Mammary microvascular endothelial cell (primary cell): ENCODE results near the gene TBCC. TPM values are rescaled to one million over a fixed set of nuclear protein-coding genes. Genes with fewer than 3 reads are reported as not detected.

ENCODE experiments used
- total RNA-seq: library from RNA; depleted of rRNA; stranded (reverse); fragments of >200 nt; gene quantifications from 2 replicates; pipeline ENCODE4 v1.2.3, GENCODE V29; 2015

Gene TBCC, protein sequence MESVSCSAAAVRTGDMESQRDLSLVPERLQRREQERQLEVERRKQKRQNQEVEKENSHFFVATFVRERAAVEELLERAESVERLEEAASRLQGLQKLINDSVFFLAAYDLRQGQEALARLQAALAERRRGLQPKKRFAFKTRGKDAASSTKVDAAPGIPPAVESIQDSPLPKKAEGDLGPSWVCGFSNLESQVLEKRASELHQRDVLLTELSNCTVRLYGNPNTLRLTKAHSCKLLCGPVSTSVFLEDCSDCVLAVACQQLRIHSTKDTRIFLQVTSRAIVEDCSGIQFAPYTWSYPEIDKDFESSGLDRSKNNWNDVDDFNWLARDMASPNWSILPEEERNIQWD
- total RNA-seq = 37.3 and 42.6 TPM in 2 replicates

DNA sequence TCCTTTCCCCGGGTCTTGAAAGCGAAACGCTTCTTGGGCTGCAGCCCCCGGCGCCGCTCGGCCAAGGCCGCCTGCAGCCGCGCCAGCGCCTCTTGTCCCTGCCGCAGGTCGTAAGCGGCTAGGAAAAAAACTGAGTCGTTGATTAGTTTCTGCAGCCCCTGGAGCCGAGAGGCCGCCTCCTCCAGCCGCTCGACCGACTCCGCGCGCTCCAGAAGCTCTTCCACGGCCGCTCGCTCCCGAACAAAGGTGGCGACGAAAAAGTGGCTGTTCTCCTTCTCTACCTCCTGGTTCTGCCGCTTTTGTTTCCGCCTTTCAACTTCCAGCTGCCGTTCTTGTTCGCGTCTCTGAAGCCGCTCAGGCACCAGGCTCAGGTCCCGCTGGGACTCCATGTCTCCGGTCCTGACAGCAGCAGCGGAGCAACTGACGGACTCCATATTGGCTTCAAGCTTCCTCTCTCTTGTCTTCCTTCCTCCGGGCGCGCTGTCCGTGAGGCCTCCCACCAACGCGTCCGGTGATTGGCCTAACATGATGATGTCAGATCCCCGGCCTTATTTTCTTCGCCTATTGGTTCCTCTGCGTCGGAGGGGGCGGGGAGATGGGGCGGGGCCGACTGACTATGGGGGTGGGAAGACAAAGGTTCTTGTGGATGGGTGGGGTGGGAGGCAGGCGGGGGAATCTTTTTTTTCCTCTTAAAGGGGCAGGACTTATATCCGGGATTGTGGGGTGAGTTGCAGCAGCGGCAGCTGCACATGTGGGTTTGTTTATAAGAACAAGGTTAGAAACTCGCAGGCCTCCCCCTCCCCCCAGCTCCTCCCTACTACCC is at the start of gene TBCC:
Gene TBCC, minus strand, starts transcription at position 464 of the 823 bp plus-strand sequence. Its CDS starts 30 bp downstream, at position 434.

DNA sequence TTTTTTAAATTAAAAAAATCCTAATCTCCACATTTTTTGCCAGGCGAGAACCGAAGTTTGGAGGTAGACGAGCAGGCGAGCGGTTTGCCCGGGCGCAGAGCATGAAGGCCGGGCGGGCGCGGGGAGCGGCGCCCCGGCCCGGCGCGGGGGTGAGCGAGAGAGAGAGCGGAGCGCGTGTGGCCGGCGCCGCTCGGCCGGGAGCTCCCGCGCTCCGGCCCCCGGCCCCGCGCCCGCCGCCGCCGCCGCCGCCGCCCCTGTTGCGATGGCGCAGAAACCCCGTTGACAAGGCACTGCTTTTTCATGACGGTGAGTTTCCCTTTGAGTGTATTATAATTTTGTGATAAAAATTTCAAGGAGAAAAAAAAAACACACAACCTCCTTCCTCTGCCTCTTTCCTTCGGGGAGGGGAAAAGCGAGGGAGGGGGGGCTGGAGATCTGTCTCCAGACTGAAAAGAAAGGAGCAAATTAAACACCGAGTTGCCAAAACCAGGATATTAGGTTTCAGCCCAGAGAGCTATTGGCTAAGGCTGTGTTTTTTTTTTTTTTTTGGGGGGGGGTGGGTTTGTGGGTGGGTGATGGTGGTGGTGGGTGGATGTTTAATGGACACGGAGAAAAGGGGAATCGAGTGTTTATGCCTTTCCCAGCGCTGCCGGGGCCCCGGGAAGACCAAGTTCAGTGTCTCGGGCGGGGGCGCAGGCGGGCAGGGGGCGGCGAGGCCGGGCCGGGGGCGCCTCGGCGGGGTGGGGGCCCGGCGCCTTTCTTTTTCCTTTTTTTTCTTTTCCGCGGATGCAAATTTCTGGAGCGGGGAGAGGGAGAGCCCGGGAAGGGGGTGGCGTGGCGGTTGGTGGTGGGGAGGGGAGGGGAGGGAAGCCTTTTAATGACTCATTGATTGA is 36.1 kb upstream of the TBCC start, which contains the start of gene BICRAL:
Gene BICRAL, plus strand, starts transcription at position 257 of the 893 bp plus-strand sequence. CDS start 39,971 bp downstream, outside the sequence.

DNA sequence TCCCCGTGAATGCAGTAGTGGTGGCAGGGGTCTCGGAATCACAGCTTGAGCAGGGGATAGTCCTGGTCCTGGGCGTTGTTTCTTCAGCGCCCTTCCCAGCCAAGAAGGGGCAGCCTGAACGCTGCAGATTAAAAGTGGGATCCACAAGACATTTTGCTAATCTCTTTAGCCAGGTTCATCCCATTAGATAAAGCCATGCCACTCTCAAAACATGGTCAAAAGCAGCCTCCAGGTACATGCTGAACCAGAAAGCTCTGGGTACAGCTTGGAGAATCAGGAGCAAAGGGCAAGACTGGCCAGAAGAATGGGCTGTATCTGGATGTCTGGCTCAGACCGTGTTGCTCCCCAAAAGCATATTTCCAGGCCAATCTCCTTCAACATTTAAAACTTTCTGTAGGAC is 23.4 kb downstream of the TBCC start, which contains the start of gene PRPH2:
Gene PRPH2, minus strand, starts transcription at position 101 of the 400 bp plus-strand sequence. CDS start 263 bp downstream, outside the sequence.

Other genes starting within 250 kb of the TBCC start
- 11.5 and 13.9 TPM in 2 replicates for gene UBR2, start 182.1 kb downstream of the TBCC start, total RNA-seq
- 0.49 and 0.53 TPM in 2 replicates for gene PRPH2, start 23.5 kb downstream of the TBCC start, total RNA-seq
- gene BICRAL, start 35.9 kb upstream of the TBCC start, total RNA-seq = 2.7 and 3.6 TPM in 2 replicates
- gene RPL7L1, start 133.5 kb upstream of the TBCC start, total RNA-seq = 136 and 160 TPM in 2 replicates
- gene PTCRA, start 169.9 kb upstream of the TBCC start, total RNA-seq = 5.4 TPM in 1 of 2 replicates, not detected in the other
- gene CNPY3, start 183.4 kb upstream of the TBCC start, total RNA-seq = 48.6 and 49.2 TPM in 2 replicates
- gene GNMT, start 214.7 kb upstream of the TBCC start, total RNA-seq = 0.20 TPM in 1 of 2 replicates, not detected in the other
- 6.8 and 7.2 TPM in 2 replicates for gene PEX6, start 233.1 kb upstream of the TBCC start, total RNA-seq
- 53.6 and 60.5 TPM in 2 replicates for gene PPP2R5D, start 238.5 kb upstream of the TBCC start, total RNA-seq